Ovary (tissue), 3 donors: ENCODE measurements around the gene PPP1R37.

ENCODE experiments used
- CTCF ChIP-seq, 3 donors: fragments of 450-650 bp in 2 of 3; fragments of 200-600 bp in 1 of 3; IDR thresholded peaks; one replicate each; pipeline versions ENCODE4 v1.5.1 to v1.8.0; 2016 to 2022; ENCODE audit warnings: antibody characterized with exemption in 3 of 3, mild to moderate bottlenecking in 1 of 3
- POLR2A ChIP-seq: fragments of 450-650 bp; IDR thresholded peaks from one replicate; pipeline ENCODE4 v1.6.1; 2017; ENCODE audit warnings: antibody characterized with exemption, mild to moderate bottlenecking, moderate library complexity
- donor health status: DM: no; HTN: no; CAD: no.

- TF ChIP-seq CTCF (IDR thresholded peaks at IDR 0.05) (no peak), POLR2A (no peak)
Measured at GRCh38 chr19:45091031-45091923, 1.7 kb upstream of the PPP1R37 start.
